Gastroesophageal sphincter (tissue), 4 donors: ENCODE data around the gene H19. TPM values are rescaled to one million over a fixed set of nuclear protein-coding genes. Genes with fewer than 3 reads are reported as not detected.

ENCODE experiments used
- ATAC-seq: fragments of 150-250 bp; one replicate; pipeline ENCODE4 v1.9.1; 2016; ENCODE audit warnings: mild to moderate bottlenecking, moderate library complexity
- H3K27ac ChIP-seq, 4 donors: fragments of 200-600 bp; sonication (generic) in 3 of 4; 1 replicate in 3 of 4; 2 replicates in 1 of 4; pipeline ENCODE4 v1.5.1; 2016 to 2019
- H3K27me3 ChIP-seq: fragments of 200-600 bp; sonication (generic); one replicate; pipeline ENCODE4 v1.5.1; 2019
- H3K36me3 ChIP-seq, 2 donors: fragments of 200-600 bp; sonication (generic); one replicate each; pipeline ENCODE4 v1.5.1; 2019; ENCODE audit warnings: control low read depth in 1 of 2
- H3K4me1 ChIP-seq, 3 donors: fragments of 200-600 bp; sonication (generic); 1 replicate in 2 of 3; 2 replicates in 1 of 3; pipeline ENCODE4 v1.5.1; 2016 to 2019; ENCODE audit warnings: control low read depth in 2 of 3
- H3K4me3 ChIP-seq, 2 donors: fragments of 200-600 bp; sonication (generic); one replicate each; pipeline ENCODE4 v1.5.1; 2019; ENCODE audit warnings: mild to moderate bottlenecking in 1 of 2, moderate library complexity in 1 of 2
- H3K9me3 ChIP-seq, 3 donors: fragments of 200-600 bp; sonication (generic); one replicate each; pipeline ENCODE4 v1.5.1; 2017 to 2019; ENCODE audit warnings: control low read depth in 2 of 3
- EP300 ChIP-seq: sonication (generic); formaldehyde crosslinking; IDR thresholded peaks from one replicate; pipeline ENCODE4 v1.6.1; 2017; ENCODE audit warnings: antibody characterized with exemption, mild to moderate bottlenecking
- POLR2A ChIP-seq, 2 donors: fragments of 450-650 bp; IDR thresholded peaks; one replicate each; pipeline ENCODE4 v1.6.1; 2017; ENCODE audit warnings: antibody characterized with exemption in 2 of 2, mild to moderate bottlenecking in 2 of 2, moderate library complexity in 1 of 2
- POLR2AphosphoS5 ChIP-seq: sonication (generic); formaldehyde crosslinking; IDR thresholded peaks from one replicate; pipeline ENCODE4 v1.6.1; 2017; ENCODE audit warnings: antibody characterized with exemption
- WGBS, 2 donors: methylation state at CpG; one replicate each; pipeline ENCODE4 v1.1.5; 2018; ENCODE audit warnings: low coverage in 1 of 2; 5-methylcytosine and 5-hydroxymethylcytosine counted together
- total RNA-seq, 4 donors: library from RNA; depleted of rRNA; stranded (reverse); fragments of >200 nt; gene quantifications; one replicate each; pipeline ENCODE4 v1.1.0, GENCODE V29; 2016
- TF ChIP-seq, protein P1 (sequence below), 4 experiments: fragments of 200-600 bp in 2 of 4; fragments of 450-650 bp in 2 of 4; sonication (generic) in 1 of 4; IDR thresholded peaks; one replicate each; pipeline ENCODE4 v1.5.1; 2017 to 2019; ENCODE audit warnings: antibody characterized with exemption in 4 of 4, mild to moderate bottlenecking in 2 of 4, moderate library complexity in 2 of 4

H19 gene
- total RNA-seq, 4 donors from 2014 or later: 77.5 to 429 (median 399) TPM

DNA sequence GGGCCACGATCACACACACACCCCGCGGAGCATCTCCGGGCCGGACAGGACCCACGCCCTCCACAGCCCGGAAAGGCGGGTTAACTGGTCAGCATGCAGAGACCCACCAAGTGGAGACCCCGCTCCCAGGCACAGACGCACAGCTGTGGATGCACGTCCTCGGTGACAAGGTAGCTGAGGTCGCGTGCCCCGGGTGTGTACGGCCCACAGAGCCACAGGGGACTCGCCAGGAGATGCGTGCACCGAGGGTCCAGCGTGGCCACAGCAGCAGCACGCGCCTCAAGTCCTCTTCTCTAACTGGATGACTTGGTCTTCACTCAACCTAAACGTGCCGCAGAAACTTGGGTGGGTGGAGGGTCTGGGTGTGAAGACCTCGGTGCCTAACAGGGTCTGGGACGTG is 5.5 kb downstream of the H19 start:
- no CpG with 5 or more reads among the region's 26 CpGs for WGBS, 2 donors
- Histone ChIP-seq H3K9me3 (no peaks in the 10 kb centered on the region), H3K27ac (no peak overlapping the region), H3K36me3 (no peaks in the 10 kb centered on the region), H3K27me3 (no peaks in the 10 kb centered on the region), H3K4me3 (no peak overlapping the region), H3K4me1 (no peaks in the 10 kb centered on the region)
- TF ChIP-seq EP300 (no peak), POLR2A (IDR thresholded peaks at IDR 0.05) (no peak), POLR2AphosphoS5 (no peak)
- TF ChIP-seq, protein P1, sequence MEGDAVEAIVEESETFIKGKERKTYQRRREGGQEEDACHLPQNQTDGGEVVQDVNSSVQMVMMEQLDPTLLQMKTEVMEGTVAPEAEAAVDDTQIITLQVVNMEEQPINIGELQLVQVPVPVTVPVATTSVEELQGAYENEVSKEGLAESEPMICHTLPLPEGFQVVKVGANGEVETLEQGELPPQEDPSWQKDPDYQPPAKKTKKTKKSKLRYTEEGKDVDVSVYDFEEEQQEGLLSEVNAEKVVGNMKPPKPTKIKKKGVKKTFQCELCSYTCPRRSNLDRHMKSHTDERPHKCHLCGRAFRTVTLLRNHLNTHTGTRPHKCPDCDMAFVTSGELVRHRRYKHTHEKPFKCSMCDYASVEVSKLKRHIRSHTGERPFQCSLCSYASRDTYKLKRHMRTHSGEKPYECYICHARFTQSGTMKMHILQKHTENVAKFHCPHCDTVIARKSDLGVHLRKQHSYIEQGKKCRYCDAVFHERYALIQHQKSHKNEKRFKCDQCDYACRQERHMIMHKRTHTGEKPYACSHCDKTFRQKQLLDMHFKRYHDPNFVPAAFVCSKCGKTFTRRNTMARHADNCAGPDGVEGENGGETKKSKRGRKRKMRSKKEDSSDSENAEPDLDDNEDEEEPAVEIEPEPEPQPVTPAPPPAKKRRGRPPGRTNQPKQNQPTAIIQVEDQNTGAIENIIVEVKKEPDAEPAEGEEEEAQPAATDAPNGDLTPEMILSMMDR (IDR thresholded peaks at IDR 0.05): no peak
- ATAC-seq: no peak

DNA sequence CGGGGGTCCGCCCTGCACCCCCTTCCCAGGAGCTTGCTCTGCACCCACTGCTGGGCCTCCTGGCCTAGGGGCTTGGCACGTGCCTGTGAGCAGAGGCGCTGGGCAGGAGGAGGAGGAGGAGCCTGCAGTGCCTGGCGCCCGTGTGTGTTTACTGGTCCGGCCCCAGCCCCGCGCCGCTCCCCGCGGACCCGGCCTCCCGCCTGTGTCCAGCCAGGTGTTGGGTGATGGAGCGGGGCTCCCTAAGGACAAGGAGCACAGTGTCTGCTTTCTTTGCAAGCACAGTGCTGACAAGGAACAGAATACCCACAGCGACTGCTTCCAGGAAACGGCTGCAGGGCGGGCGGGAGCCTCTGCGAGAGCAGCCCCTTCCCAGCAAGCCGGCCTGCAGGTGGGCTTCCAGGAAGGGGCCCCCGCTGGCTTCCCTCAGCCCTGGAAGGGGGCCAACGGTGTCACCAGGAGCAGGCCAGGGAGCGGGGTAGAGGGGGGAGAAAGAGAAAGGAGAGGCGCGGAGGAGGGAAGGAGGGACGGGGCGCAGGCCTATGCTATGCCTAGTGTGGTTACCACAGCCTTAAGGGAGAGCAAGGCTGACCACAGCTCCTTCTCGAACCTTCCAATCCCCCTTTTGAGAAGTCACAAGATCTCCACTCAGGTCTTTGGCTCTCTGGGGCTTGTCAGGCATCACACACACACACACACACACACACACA is 6.6 kb downstream of the H19 start:
- no peak overlapping the region for H3K4me3 ChIP-seq
- H3K4me1 ChIP-seq: no peaks in the 10 kb centered on the region
- no peaks in the 10 kb centered on the region for H3K36me3 ChIP-seq
- WGBS, 2 donors: no CpG with 5 or more reads among the region's 29 CpGs
- TF ChIP-seq, protein P1 (IDR thresholded peaks at IDR 0.05): no peak
- H3K27me3 ChIP-seq: no peaks in the 10 kb centered on the region
- no peaks in the 10 kb centered on the region for H3K9me3 ChIP-seq
- H3K27ac ChIP-seq: no peak overlapping the region
- peak; percentile 51 for ATAC-seq

- TF ChIP-seq, protein P1 (IDR thresholded peaks at IDR 0.05): no peak
- no peak for TF ChIP-seq POLR2AphosphoS5
- TF ChIP-seq POLR2A (IDR thresholded peaks at IDR 0.05): no peak
- TF ChIP-seq EP300: no peak
- Histone ChIP-seq H3K4me1 (no peaks in the 10 kb centered on the region), H3K9me3 (no peaks in the 10 kb centered on the region), H3K36me3 (no peaks in the 10 kb centered on the region), H3K4me3 (no peak overlapping the region), H3K27ac (no peak overlapping the region), H3K27me3 (no peaks in the 10 kb centered on the region)
- ATAC-seq: no peak
- no CpG with 5 or more reads among the region's 15 CpGs for WGBS, 2 donors
Observed at GRCh38 chr11:1989953-1990352, 7.7 kb downstream of the H19 start.

DNA sequence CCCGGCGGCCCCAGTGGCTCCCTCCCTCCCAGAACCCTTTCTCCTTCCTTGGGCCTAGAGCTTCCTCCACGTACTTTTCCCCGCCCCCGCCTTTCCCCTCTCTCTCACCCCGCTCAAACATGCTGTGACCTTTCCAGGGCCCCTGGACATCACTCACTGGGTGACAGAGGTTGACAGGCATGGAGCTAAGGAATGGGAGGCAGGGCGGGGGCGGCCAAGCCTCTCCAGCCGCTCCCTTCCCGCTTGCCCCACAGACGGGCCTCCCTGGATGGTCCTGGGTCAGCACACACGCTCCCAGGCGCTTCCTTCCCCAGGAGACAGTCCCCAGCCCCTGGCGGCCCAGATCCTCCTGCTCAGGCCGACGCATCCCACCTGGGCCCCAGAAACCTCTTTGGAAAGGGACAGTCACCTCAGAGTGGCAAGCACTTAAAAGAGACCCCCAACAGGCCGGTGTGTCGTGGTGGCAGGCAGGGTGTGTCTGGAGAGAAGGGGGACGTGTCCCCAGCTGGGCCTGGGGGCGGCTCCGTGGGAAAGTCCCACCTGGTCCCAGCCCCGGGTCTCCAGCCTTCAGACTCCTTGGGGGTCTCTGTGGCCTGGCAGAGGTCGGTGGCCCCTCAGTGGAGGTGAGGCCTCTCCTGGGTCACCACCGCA is 8.8 kb downstream of the H19 start:
- Histone ChIP-seq H3K36me3 (no peaks in the 10 kb centered on the region), H3K27me3 (no peaks in the 10 kb centered on the region), H3K9me3 (no peaks in the 10 kb centered on the region), H3K4me3 (no peak overlapping the region), H3K27ac (no peak overlapping the region), H3K4me1 (no peaks in the 10 kb centered on the region)
- WGBS, 2 donors: no CpG with 5 or more reads among the region's 24 CpGs
- TF ChIP-seq POLR2A (IDR thresholded peaks at IDR 0.05): no peak
- no peak for TF ChIP-seq POLR2AphosphoS5
- TF ChIP-seq, protein P1 (IDR thresholded peaks at IDR 0.05): no peak
- no peak for TF ChIP-seq EP300
- ATAC-seq: no peak

DNA sequence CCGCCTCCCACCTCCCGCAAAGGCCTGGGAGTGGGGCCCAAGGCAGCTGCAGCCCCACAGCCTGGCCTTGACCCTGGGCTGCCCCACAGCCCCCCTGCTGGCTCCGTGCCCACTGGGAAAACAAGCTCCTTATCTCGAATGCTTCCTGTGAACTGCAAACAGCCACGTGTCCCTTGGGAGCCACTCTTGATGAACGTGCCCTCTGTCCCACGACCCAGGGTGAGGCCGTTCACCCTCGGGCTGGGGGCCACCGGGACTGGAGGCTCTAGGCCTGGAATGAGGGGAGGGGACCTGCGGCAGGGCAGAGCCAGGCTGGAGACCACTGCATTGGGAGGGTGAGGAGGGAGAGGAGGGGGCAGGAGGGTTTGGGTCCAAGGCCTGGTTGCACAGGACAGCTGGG is 9.5 kb downstream of the H19 start:
- H3K4me1 ChIP-seq: no peaks in the 10 kb centered on the region
- no peak overlapping the region for H3K4me3 ChIP-seq
- no peaks in the 10 kb centered on the region for H3K36me3 ChIP-seq
- WGBS, 2 donors: no CpG with 5 or more reads among the region's 11 CpGs
- ATAC-seq: no peak
- H3K27me3 ChIP-seq: no peaks in the 10 kb centered on the region
- TF ChIP-seq POLR2A (IDR thresholded peaks at IDR 0.05): no peak
- TF ChIP-seq, protein P1 (IDR thresholded peaks at IDR 0.05): no peak
- no peak for TF ChIP-seq EP300
- TF ChIP-seq POLR2AphosphoS5: no peak
- no peaks in the 10 kb centered on the region for H3K9me3 ChIP-seq
- no peak overlapping the region for H3K27ac ChIP-seq
